GM18498 (cell line): ENCODE results near the gene MRPS21.

Experiments used
- ATAC-seq: cut with Tn5 transposase; IDR thresholded peaks from one replicate; pipeline ENCODE4 v1.9.1; 2021; ENCODE audit warnings: mild to moderate bottlenecking, moderate library complexity; ENCODE audit not compliant: unreplicated experiment

The MRPS21 gene

GRCh38 chr1:150293433-150294253 lies at the start of gene MRPS21:
Gene MRPS21 (plus strand): TSS chr1:150293861. CDS start chr1:150294367, 506 bp downstream.
- peak; percentile 98 for ATAC-seq

- no peak for ATAC-seq
Measured at GRCh38 chr1:150249936-150250335, 43.7 kb upstream of the MRPS21 start.

DNA sequence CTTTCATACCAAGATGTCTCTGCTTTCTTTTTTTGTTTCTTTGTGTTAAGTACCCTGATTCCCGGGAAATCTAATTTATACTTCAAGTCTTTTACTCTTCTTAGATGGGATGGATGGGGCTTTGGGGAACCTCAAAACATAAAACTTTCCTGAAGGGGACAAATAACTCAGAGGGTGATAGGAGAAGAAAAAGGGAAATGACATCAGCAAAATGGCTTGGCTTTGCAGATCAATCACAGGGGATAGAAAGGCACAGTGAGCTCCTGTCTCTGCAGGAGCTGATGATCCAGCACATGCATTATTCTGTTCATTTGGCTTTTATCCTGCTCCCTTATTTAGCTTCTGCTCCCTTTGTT lies 37.5 kb upstream of the MRPS21 start:
- ATAC-seq, result no peak

DNA sequence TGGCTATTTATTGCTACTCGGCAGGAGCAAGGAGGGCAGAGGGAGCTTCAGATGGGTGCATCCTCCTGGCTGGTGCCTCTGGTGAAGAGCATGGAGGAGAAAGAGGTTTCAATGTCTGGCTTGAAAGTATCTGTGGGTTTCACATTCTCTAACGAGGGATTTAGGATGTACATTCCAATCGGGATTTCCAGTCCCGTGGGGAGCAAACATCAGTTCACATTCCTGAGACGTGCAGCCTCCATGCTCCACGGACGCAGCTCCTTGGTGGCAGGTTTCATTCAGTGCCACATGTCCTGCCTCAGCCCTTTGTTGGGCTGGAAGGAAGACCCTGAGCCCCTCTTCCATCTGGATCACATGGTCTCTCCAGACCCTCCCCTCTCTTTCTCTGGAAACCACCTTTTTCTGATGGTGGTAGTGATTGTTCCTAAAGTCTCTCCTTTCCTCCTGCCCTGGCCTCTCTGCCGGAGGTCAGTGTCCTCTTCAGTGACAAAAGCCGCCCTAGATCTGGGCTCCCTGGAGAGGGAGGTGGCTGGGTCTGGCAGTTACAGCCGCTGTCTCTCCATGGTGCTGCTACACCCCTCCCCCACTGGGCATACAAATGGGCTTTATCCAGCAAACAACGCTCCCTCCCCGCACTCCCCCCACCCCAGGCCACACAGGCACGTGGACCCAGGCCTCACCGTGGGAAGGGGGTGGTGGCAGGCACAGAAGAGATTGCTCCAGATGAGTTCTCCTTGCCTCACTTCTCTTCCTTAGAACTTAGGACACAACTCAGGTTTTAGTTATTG lies 36.9 kb upstream of the MRPS21 start:
- ATAC-seq, result no peak

DNA sequence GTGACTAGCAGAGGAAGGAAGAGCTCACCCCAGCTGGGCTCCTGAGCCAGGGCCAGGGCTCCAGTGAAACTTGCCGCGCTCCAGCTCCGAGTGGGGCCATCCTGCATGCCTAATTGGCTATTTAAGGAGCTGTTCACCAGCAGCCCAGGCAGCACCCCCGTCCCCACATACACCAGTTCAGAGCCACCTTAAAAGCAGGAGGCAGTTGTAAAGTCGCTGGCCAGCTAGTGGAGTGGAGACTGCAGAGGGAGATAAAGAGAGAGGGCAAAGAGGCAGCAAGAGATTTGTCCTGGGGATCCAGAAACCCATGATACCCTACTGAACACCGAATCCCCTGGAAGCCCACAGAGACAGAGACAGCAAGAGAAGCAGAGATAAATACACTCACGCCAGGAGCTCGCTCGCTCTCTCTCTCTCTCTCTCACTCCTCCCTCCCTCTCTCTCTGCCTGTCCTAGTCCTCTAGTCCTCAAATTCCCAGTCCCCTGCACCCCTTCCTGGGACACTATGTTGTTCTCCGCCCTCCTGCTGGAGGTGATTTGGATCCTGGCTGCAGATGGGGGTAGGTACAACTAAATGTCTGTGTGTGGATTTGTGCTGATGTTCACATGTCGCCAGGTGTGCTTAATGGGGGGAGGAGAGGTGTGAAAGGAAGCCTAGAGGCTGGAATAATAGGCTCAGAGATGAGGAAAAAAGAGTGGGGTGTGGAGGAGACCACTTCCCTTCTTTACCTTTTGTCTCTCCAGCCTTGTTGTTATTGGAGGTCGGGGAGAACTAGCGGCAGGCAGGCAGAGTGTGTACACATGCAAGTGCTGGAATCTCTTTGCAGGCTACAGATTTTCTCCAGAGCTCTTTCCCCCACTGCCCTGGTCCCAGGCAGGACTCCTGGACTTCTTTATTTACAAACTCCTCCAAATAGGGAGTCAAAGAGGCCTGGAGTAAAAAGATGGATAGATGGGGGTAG lies 35.8 kb upstream of the MRPS21 start, which contains the start of gene CA14:
CA14 (plus strand) TSS at position 151 of the 962 bp plus-strand sequence; CDS start at position 506, 355 bp downstream.
- no peak for ATAC-seq

- ATAC-seq, result no peak
Measured at GRCh38 chr1:150259217-150259616, 34.4 kb upstream of the MRPS21 start.

- no peak for ATAC-seq
Measured at GRCh38 chr1:150259758-150260669, 33.6 kb upstream of the MRPS21 start.

DNA sequence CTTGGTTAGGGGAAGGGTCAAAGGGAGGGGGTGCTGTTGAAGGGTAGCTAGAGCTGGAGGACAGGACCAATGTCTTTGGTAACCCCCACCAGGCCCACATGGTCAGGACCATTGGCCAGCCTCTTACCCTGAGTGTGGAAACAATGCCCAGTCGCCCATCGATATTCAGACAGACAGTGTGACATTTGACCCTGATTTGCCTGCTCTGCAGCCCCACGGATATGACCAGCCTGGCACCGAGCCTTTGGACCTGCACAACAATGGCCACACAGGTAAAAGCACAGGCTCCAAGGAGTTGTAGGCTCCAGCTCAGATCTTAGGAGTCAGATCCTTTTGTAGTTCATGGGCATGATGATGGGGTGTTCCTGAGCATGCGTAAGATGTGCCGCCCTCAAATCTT lies 32.3 kb upstream of the MRPS21 start:
- ATAC-seq, result no peak

DNA sequence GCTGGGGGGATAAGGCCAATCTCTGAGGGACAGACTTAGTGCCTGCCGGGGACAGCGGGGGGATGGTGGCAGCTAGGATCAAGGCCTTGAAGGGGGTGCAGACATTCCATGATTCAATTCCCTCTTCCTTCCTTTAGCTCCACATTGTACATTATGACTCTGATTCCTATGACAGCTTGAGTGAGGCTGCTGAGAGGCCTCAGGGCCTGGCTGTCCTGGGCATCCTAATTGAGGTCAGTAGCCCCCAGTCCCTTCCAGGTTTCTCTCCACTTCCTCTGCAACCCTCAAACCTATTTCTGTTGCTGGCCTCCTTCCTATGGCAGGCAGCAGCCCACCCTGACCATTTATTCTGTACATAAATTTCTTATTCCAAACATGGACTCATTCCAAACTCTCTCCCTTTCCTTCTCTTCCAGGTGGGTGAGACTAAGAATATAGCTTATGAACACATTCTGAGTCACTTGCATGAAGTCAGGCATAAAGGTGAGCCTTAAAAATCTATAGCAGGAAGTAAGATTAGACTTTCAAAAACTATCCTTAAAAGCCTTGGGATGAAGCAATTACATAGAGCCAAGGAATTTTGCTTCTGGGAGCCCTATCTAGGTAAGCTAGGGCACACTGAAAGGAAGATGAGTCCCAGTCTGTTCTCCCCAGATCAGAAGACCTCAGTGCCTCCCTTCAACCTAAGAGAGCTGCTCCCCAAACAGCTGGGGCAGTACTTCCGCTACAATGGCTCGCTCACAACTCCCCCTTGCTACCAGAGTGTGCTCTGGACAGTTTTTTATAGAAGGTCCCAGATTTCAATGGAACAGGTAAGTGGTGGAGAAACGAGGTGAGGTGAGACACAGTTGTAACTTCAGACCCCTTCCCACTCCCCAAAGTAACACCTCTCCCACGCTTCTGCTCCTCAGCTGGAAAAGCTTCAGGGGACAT lies 31.0 kb upstream of the MRPS21 start:
- ATAC-seq, result no peak

DNA sequence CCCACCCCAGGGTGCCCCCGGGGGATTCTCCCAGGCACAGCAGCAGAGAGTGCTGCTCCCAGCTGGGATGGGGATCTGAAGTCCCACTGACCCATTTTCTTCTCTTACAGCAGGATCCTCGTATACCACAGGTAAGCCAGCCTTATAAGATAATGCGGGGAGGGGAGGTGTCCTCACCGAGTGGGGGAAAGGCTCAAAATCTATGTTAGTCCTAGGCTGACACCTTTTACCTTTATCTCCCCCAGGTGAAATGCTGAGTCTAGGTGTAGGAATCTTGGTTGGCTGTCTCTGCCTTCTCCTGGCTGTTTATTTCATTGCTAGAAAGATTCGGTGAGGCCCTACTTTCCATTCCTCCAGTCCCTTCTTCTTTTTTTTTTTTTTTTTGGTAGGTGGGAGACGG lies 30.1 kb upstream of the MRPS21 start:
- no peak for ATAC-seq

DNA sequence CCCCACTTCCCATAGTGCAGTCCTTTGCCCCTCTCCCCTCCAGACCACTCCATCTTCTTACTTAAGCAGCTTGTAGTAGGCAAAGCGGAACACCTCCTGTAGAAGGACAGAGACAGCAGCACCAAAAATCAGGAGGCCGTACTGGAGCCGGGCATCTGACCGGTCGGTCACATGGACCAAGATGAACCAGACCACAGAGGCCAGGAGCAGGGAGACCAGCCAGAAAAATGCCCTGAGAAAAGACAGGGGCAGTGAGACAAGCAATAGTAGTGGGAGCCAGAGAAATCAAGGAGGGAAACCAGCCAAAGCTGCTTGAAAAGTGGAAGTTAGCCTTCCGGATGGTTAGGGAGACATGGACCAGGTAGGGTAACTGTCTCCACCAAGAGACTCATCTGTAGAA lies 25.8 kb upstream of the MRPS21 start:
- no peak for ATAC-seq

DNA sequence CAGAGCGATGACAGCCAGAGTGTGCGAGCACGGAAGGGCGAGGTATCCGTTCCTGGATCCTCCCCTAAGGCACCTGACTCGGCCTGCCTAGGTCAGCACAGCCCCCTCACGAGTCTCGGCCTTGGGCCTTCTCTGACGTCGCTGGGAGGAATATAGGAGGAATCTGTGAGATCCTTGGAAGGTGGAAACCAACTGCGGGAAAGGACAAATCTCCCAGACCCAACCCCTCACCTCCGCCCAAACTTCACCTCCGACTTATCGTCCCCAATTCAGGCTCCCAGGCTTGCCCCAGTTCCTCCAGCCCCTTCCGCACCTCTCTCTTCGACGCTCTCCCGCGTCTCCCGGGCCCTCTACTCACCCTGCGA lies 25.3 kb upstream of the MRPS21 start:
- peak; percentile 29 for ATAC-seq

DNA sequence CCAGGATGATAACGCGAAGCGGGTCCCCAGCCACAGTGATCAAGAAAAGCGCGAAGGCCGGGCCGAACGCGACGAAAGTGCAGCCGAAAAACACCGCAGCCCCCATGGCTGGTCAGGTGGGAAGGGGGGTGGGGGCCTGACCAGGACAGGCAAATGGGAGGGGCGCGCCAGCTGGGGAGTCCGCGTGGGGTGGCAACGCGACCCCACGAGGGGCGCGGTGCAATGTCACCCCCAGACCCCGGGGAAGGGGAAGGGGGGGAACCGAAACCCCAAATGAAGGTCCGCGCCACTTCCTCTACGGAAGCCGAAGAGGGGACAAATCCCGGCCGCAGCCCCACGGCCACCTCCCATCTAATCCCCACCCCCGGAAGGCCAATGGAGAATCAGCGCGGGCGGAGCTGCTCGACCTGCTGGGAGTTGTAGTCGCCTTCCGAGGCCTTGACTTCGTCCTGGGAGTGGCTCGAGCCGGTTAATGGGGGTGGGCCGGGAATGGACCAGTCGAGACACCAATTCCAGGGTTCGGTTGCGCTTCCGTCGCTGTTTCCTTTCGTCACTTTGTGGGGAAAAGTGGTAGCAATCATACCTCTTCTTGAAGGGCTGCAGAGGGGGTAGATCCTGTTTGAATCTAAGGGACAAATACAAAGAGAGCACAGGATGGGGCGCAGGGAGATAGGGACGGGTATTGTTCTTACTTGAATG lies 24.8 kb upstream of the MRPS21 start, which contains the start of gene APH1A:
APH1A (minus strand) TSS at position 312 of the 699 bp plus-strand sequence; CDS start at position 106, 206 bp downstream.
- ATAC-seq, result peak; percentile 93

- ATAC-seq, result no peak
Measured at GRCh38 chr1:150269451-150269850, 24.2 kb upstream of the MRPS21 start.

DNA sequence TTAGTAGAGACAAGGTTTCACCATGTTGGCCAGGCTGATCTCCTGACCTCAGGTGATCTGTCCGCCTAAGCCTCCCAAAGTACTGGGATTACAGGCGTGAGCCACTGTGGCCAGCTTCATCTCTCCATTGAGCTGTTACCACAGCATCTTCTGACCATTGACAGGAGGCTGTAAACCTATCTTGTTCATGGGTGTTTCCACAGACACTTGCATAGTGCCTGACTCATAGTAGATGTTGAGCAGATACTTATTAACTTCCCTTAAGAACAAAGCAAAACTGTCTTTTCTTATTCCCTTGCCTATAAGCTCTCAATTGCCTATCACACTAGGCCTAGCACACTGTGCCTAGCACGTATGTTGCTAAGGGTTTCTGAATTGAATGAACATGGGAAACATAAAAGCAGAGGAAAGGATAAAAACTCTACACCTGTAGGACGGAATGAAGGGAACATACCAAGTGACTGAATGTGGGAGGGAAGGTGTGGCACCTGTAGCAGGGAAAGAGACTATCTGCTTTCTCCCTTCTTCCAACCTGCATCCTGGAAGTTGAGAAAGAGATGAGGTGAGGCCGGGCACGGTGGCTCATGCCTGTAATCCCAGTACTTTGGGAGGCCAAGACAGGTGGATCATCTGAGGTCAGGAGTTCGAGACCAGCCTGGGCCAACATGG lies 22.2 kb upstream of the MRPS21 start:
- ATAC-seq, result no peak

DNA sequence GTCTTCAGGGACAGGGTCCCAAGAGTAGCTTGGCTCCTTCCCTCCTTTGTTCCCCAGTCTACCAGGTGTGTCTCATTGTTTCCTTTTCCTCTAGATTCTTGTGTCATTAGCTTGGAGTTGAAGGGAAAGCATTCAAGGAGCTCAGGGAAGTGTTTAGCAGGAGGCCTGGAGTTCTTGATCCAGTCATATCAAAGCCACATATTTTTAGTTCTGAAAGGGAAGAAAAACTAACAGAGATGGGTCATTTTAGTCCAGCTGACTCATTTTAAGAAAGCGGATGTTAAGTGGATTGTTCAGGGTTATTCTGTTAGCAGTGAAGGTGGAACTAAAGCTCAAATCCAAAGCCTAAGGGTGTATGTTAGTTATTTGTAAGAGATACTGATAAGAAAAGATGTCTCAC lies 20.4 kb upstream of the MRPS21 start:
- ATAC-seq, result no peak

- no peak for ATAC-seq
Measured at GRCh38 chr1:150280138-150280707, 13.4 kb upstream of the MRPS21 start.
